H1 (cell line): ENCODE measurements around the gene DLX5. TPM values are rescaled to one million over a fixed set of nuclear protein-coding genes. Genes with fewer than 3 reads are reported as not detected.

ENCODE experiments used
- CTCF ChIA-PET: fragments of 300-600 bp; sonication (Branson Sonifier 250); formaldehyde crosslinking; loops from one replicate; lab custom pipeline; 2021; ENCODE audit not compliant: partially characterized antibody; lab: Charles Lee
- POLR2A ChIA-PET: fragments of 300-600 bp; sonication (Branson Sonifier 250); formaldehyde crosslinking; loops from one replicate; lab custom pipeline; 2021; ENCODE audit warnings: inconsistent platforms; ENCODE audit not compliant: partially characterized antibody; lab: Charles Lee
- DNase-seq, 2 experiments: peaks; one replicate each; pipeline versions ENCODE4 v3.0.0 to v3.0.0-alpha.2; 2010 to 2022; ENCODE audit warnings: low spot score in 2 of 2, low read depth in 1 of 2, mixed read lengths in 1 of 2
- FAIRE-seq: peaks from 2 replicates; lab custom pipeline; 2011; peaks lifted over from hg19 to GRCh38; lab: Jason Lieb, UNC
- H2AFZ ChIP-seq: 2 replicates; pipeline ENCODE4 v1.8.1; 2012; ENCODE audit warnings: low read length, inconsistent platforms
- H2AK5ac ChIP-seq: 2 replicates; pipeline ENCODE4 v1.6.1; 2013; ENCODE audit warnings: low read depth, low read length
- H2BK120ac ChIP-seq: replicated peaks from 2 replicates; pipeline ENCODE3; 2013; ENCODE audit warnings: low read depth, low read length, inconsistent platforms
- H2BK12ac ChIP-seq: 2 replicates; pipeline ENCODE4 v1.6.1; 2013; ENCODE audit warnings: low read depth, low read length
- H2BK15ac ChIP-seq: 2 replicates; pipeline ENCODE4 v1.6.1; 2013; ENCODE audit warnings: low read length
- H2BK20ac ChIP-seq: 2 replicates; pipeline ENCODE4 v1.6.1; 2013; ENCODE audit warnings: low read length
- H2BK5ac ChIP-seq: 2 replicates; pipeline ENCODE4 v1.6.1; 2013; ENCODE audit warnings: low read depth, low read length
- H3K14ac ChIP-seq: 2 replicates; pipeline ENCODE4 v1.6.1; 2013; ENCODE audit warnings: inconsistent platforms; ENCODE audit not compliant: insufficient read length
- H3K18ac ChIP-seq: 2 replicates; pipeline ENCODE4 v1.6.1; 2013; ENCODE audit warnings: low read length; ENCODE audit errors: extremely low read depth
- H3K23ac ChIP-seq: 2 replicates; pipeline ENCODE4 v1.6.1; 2013; ENCODE audit warnings: inconsistent platforms; ENCODE audit not compliant: insufficient read length
- H3K23me2 ChIP-seq: 2 replicates; pipeline ENCODE4 v1.6.1; 2013; ENCODE audit warnings: low read depth, low read length
- H3K27ac ChIP-seq: 2 replicates; pipeline ENCODE4 v1.6.1; 2011; ENCODE audit warnings: low read depth, low read length, inconsistent platforms
- H3K27me3 ChIP-seq, 4 experiments: replicated peaks in 1 of 4; 1 replicate in 1 of 4; 2 replicates in 3 of 4; pipeline versions ENCODE4 v1.6.1 to v1.8.1; 2011 to 2013; ENCODE audit warnings: low read length in 3 of 4, mild to moderate bottlenecking in 3 of 4, inconsistent platforms in 2 of 4, mixed read lengths in 2 of 4, moderate library complexity in 1 of 4; ENCODE audit not compliant: control insufficient read depth in 3 of 4, insufficient read depth in 3 of 4; ENCODE audit errors: extremely low read depth in 1 of 4
- H3K36me3 ChIP-seq, 4 experiments: 2 replicates each; pipeline versions ENCODE4 v1.6.1 to v1.8.1; 2011 to 2013; ENCODE audit warnings: mild to moderate bottlenecking in 4 of 4, low read length in 3 of 4, moderate library complexity in 2 of 4, control low read depth in 1 of 4, inconsistent platforms in 1 of 4; ENCODE audit not compliant: insufficient read depth in 4 of 4, control insufficient read depth in 2 of 4
- H3K4ac ChIP-seq: replicated peaks from 2 replicates; pipeline ENCODE3; 2013; ENCODE audit warnings: low read length, low read depth, mixed read lengths, inconsistent platforms; ENCODE audit not compliant: insufficient read length
- H3K4me1 ChIP-seq, 4 experiments: replicated peaks in 1 of 4; 1 replicate in 1 of 4; 2 replicates in 3 of 4; pipeline versions ENCODE4 v1.6.1 to v1.8.1; 2011 to 2013; ENCODE audit warnings: low read length in 3 of 4, inconsistent platforms in 2 of 4, mixed read lengths in 1 of 4; ENCODE audit not compliant: insufficient read depth in 4 of 4, control insufficient read depth in 3 of 4
- H3K4me2 ChIP-seq, 2 experiments: 2 replicates each; pipeline versions ENCODE4 v1.6.1 to v1.8.1; 2011 to 2013; ENCODE audit warnings: low read depth in 2 of 2, low read length in 2 of 2, control low read depth in 1 of 2, inconsistent platforms in 1 of 2, mild to moderate bottlenecking in 1 of 2; ENCODE audit not compliant: insufficient read depth in 1 of 2
- H3K4me3 ChIP-seq, 4 experiments: fragments of 200-600, 300-600 bp in 1 of 4; sonication (generic), shearing (Covaris generic), sonication (Bioruptor Twin) in 1 of 4; 2 replicates each; pipeline versions ENCODE4 v1.5.1 to v1.8.1; 2011 to 2016; ENCODE audit warnings: low read length in 4 of 4, low read depth in 3 of 4, control low read depth in 2 of 4, inconsistent platforms in 2 of 4, mild to moderate bottlenecking in 2 of 4, mixed read lengths in 1 of 4, moderate library complexity in 1 of 4; ENCODE audit not compliant: insufficient read depth in 2 of 4; ENCODE audit errors: extremely low read depth in 1 of 4
- H3K56ac ChIP-seq: replicated peaks from 2 replicates; pipeline ENCODE3; 2013; ENCODE audit warnings: low read depth, mild to moderate bottlenecking, mixed read lengths, low read length, inconsistent platforms; ENCODE audit not compliant: insufficient read length
- H3K79me1 ChIP-seq: 2 replicates; pipeline ENCODE4 v1.6.1; 2013; ENCODE audit warnings: low read depth, low read length, control low read depth
- H3K79me2 ChIP-seq, 2 experiments: 2 replicates each; pipeline versions ENCODE4 v1.6.1 to v1.8.1; 2012 to 2013; ENCODE audit warnings: low read length in 2 of 2, mild to moderate bottlenecking in 2 of 2, inconsistent platforms in 1 of 2; ENCODE audit not compliant: insufficient read depth in 2 of 2, control insufficient read depth in 1 of 2
- H3K9ac ChIP-seq, 4 experiments: replicated peaks in 1 of 4; 1 replicate in 1 of 4; 2 replicates in 3 of 4; pipeline versions ENCODE4 v1.6.1 to v1.8.1; 2011 to 2013; ENCODE audit warnings: low read depth in 3 of 4, low read length in 3 of 4, control low read depth in 2 of 4, mild to moderate bottlenecking in 2 of 4, moderate library complexity in 2 of 4, inconsistent platforms in 1 of 4; ENCODE audit errors: extremely low read depth in 1 of 4
- H3K9me3 ChIP-seq, 2 experiments: 2 replicates each; pipeline versions ENCODE4 v1.6.1 to v1.8.1; 2012 to 2013; ENCODE audit warnings: mild to moderate bottlenecking in 2 of 2, moderate library complexity in 2 of 2, control low read depth in 1 of 2, inconsistent platforms in 1 of 2, low read depth in 1 of 2, low read length in 1 of 2, mixed read lengths in 1 of 2; ENCODE audit not compliant: insufficient read depth in 2 of 2
- H4K20me1 ChIP-seq, 2 experiments: replicated peaks in 1 of 2; 2 replicates each; pipeline versions ENCODE3 to v1.8.1; 2011 to 2013; ENCODE audit warnings: inconsistent platforms in 2 of 2, low read length in 2 of 2, mild to moderate bottlenecking in 1 of 2; ENCODE audit not compliant: insufficient read depth in 2 of 2, control insufficient read depth in 1 of 2
- H4K5ac ChIP-seq: 2 replicates; pipeline ENCODE4 v1.6.1; 2013; ENCODE audit warnings: low read length, low read depth, mixed read lengths, inconsistent platforms; ENCODE audit not compliant: insufficient read length
- H4K8ac ChIP-seq: 2 replicates; pipeline ENCODE4 v1.8.0; 2013; ENCODE audit warnings: mild to moderate bottlenecking, moderate library complexity, low read length, inconsistent platforms; ENCODE audit not compliant: insufficient read depth; ENCODE audit errors: extremely low read depth
- H4K91ac ChIP-seq: replicated peaks from 2 replicates; pipeline ENCODE3; 2013; ENCODE audit warnings: low read length, mixed read lengths, inconsistent platforms; ENCODE audit not compliant: insufficient read length
- BRCA1 ChIP-seq: IDR thresholded peaks from 2 replicates; pipeline ENCODE4 v1.6.1; 2012; ENCODE audit warnings: low read depth, low read length, improper control_type of control experiment
- CHD1 ChIP-seq: IDR thresholded peaks from 2 replicates; pipeline ENCODE4 v1.6.1; 2012; ENCODE audit warnings: low read depth, low read length, improper control_type of control experiment
- CREB1 ChIP-seq: IDR thresholded peaks from 2 replicates; pipeline ENCODE4 v1.6.1; 2012; ENCODE audit warnings: inconsistent platforms
- EP300 ChIP-seq, 2 experiments: IDR thresholded peaks; 1 replicate in 1 of 2; 2 replicates in 1 of 2; pipeline ENCODE4 v1.6.1; 2011 to 2012; ENCODE audit warnings: low read depth in 2 of 2, low read length in 2 of 2, mild to moderate bottlenecking in 2 of 2, borderline replicate concordance in 1 of 2, inconsistent platforms in 1 of 2, moderate library complexity in 1 of 2
- HDAC2 ChIP-seq, 2 experiments: fragments of 300-600 bp in 1 of 2; sonication (generic) in 1 of 2; IDR thresholded peaks; 2 replicates each; pipeline ENCODE4 v1.6.1; 2011 to 2012; ENCODE audit warnings: low read depth in 2 of 2, low read length in 2 of 2, mild to moderate bottlenecking in 2 of 2, moderate library complexity in 2 of 2, borderline replicate concordance in 1 of 2, inconsistent platforms in 1 of 2
- JUN ChIP-seq: IDR thresholded peaks from 2 replicates; pipeline ENCODE4 v1.6.1; 2011; ENCODE audit warnings: low read depth, mild to moderate bottlenecking, improper control_type of control experiment, low read length
- POLR2A ChIP-seq, 2 experiments: IDR thresholded peaks; 1 replicate in 1 of 2; 2 replicates in 1 of 2; pipeline ENCODE4 v1.6.1; 2011; ENCODE audit warnings: low read depth in 2 of 2, low read length in 2 of 2, mild to moderate bottlenecking in 2 of 2; ENCODE audit errors: control extremely low read depth in 1 of 2
- POU5F1 ChIP-seq: IDR thresholded peaks from 2 replicates; pipeline ENCODE4 v1.6.1; 2011; ENCODE audit warnings: low read depth, mild to moderate bottlenecking, low read length, moderate library complexity
- TAF7 ChIP-seq: optimal IDR thresholded peaks from 2 replicates; pipeline ENCODE3; 2011; ENCODE audit warnings: low read depth, mild to moderate bottlenecking, inconsistent platforms, low read length, moderate library complexity, borderline replicate concordance
- polyA plus RNA-seq, 7 experiments: library from polyadenylated mRNA; depleted of rRNA in 3 of 7; stranded (reverse) in 5 of 7; unstranded in 2 of 7; fragments of >200 nt in 5 of 7; fragments of 200-250 nt in 2 of 7; gene quantifications; 1 replicate in 5 of 7; 2 replicates in 1 of 7; 4 replicates in 1 of 7; pipeline versions ENCODE4 v1.2.1 to v1.2.3, GENCODE V29; 2011 to 2013; ENCODE audit warnings: missing spikeins in 2 of 7, mixed read lengths in 2 of 7
- total RNA-seq: library from RNA; stranded (reverse); fragmentation: NEBNext Ultra II Directional; extraction: Animal tissue kit (Norgen Biotek cat#: 25700); gene quantifications from 2 replicates; pipeline ENCODE4 v1.2.1, GENCODE V29; 2021
- TF ChIP-seq, protein P1 (sequence below): IDR thresholded peaks from 2 replicates; pipeline ENCODE4 v1.6.1; 2011; ENCODE audit warnings: low read depth, mild to moderate bottlenecking, low read length; ENCODE audit not compliant: insufficient read depth

Gene DLX5
- total and polyA plus RNA-seq, 2 of the 8 experiments (the other 6 are each of a cell fraction or from before 2014, with no cell fraction given), result not detected

DNA sequence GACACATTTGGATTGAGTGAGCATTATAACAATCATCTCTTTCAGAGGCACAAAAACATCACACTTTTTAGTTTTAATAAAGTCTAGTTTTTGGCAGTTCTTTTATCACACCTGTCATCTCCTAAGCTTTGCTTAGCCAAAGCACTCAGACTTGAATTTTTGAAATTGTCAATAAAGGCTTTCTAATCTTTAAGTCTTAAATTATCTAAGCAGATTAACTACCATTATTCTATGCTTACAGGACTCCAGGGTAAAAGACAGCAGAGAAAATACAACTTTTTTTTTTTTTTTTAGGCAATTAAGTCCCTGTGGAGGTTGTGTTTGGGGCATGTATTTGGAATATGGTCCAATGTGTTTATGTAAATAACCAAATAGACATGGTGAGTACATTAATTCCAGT is 36.9 kb downstream of the DLX5 start:
- ChIA-PET CTCF (interaction anchor here (0.7 to 6.0 kb wide), 6 partner anchors 9 to 42 kb away, joined by 3 to 32 read pairs (median 8); no protein-coding TSS in a partner anchor), POLR2A (no interaction called here)
- FAIRE-seq (no peak), DNase-seq (no peak)
- H4K5ac ChIP-seq, result no peak overlapping the region
- H3K79me1 ChIP-seq, result no peaks in the 10 kb centered on the region
- no peak overlapping the region for H2BK15ac ChIP-seq
- H3K4me3 ChIP-seq, result no peak overlapping the region
- H3K27ac ChIP-seq, result no peak overlapping the region
- H3K9me3 ChIP-seq, result no peaks in the 10 kb centered on the region
- H3K23me2 ChIP-seq, result peaks cover 2% of the 10 kb centered on the region; the same call in 1 of the 2 replicates
- H3K4ac ChIP-seq, result no peak overlapping the region
- H3K18ac ChIP-seq, result no peak overlapping the region
- H2BK12ac ChIP-seq, result no peak overlapping the region
- no peak overlapping the region for H2AK5ac ChIP-seq
- no peak overlapping the region for H3K14ac ChIP-seq
- H3K56ac ChIP-seq, result no peak overlapping the region
- no peak overlapping the region for H3K4me2 ChIP-seq
- H3K27me3 ChIP-seq, result peaks cover 37 to 64% (median 52%) of the 10 kb centered on the region in 4 experiments
- no peaks in the 10 kb centered on the region for H3K36me3 ChIP-seq
- H4K20me1 ChIP-seq, result peaks cover 2 to 3% of the 10 kb centered on the region in 2 experiments
- no peak overlapping the region for H3K23ac ChIP-seq
- no peak overlapping the region for H3K9ac ChIP-seq
- H2BK120ac ChIP-seq, result no peak overlapping the region
- no peak overlapping the region for H2BK5ac ChIP-seq
- H3K79me2 ChIP-seq, result no peaks in the 10 kb centered on the region
- no peak overlapping the region for H2AFZ ChIP-seq
- peaks cover 11 to 20% (median 13%) of the 10 kb centered on the region in 4 experiments for H3K4me1 ChIP-seq
- H4K8ac ChIP-seq, result no peak overlapping the region
- H2BK20ac ChIP-seq, result no peak overlapping the region
- H4K91ac ChIP-seq, result no peak overlapping the region
- TF ChIP-seq TAF7 (no peak), POU5F1 (no peak), HDAC2 (IDR thresholded peaks at IDR 0.05; ENCODE audit: borderline replicate concordance in 1 of 2, low read depth in 2 of 2, low read length in 2 of 2) (no peak), JUN (no peak), EP300 (IDR thresholded peaks at IDR 0.05; ENCODE audit: borderline replicate concordance in 1 of 2, low read depth in 2 of 2, low read length in 2 of 2) (no peak), CREB1 (no peak), BRCA1 (no peak), CHD1 (no peak), POLR2A (IDR thresholded peaks at IDR 0.05; ENCODE audit: control extremely low read depth in 1 of 2, low read depth in 2 of 2, low read length in 2 of 2) (no peak)
- TF ChIP-seq, protein P1, sequence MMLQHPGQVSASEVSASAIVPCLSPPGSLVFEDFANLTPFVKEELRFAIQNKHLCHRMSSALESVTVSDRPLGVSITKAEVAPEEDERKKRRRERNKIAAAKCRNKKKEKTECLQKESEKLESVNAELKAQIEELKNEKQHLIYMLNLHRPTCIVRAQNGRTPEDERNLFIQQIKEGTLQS, result no peak
